Measurements from ENCODE around the gene IL1RL1. TPM values are rescaled to one million over a fixed set of nuclear protein-coding genes. Genes with fewer than 3 reads are reported as not detected.

IL1RL1 gene
- total RNA-seq, 1 donor from 2014 or later: 65.8 TPM

DNA sequence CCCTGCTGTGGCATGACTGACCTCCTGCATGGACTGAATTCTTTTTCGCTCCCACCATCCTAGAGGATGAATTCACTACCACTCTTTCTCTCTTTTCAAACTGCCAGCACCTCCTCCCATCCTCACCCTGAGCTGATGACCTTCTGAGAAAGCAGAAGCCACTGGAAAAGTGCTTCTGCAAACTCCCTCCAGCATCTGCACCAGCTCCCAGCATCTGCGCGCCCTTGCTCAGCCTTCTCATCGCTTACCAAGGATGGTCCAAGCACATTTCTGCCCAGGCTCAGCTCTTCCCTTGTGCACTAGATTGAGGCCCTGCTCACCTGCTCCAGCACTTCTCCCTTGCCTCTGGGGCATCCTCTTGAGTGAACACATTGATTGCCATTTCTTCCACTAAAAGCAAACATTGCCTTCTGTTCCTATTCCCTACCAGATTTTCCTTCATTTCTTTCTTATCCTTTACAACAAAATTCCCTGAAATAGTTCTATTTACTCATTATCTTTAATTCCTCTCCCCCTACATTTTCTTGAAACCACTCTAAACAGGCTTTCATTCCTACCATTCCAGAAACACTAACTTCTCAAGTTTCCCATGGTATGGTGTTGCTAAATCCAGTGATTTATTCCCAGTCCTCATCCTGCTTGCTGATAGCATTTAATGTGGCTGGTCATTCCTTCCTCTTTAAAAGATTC is 42.7 kb upstream of the IL1RL1 start:
- Histone ChIP-seq H3K36me3 (ENCODE audit: control insufficient read depth, insufficient read depth, low read length) (no peaks in the 10 kb centered on the region), H3K4me3 (ENCODE audit: low read depth, low read length) (no peak overlapping the region), H3K27me3 (ENCODE audit: control insufficient read depth, insufficient read depth, low read length) (peaks cover 4% of the 10 kb centered on the region)
- no peak for DNase-seq (ENCODE audit: low read depth)
- no peak for FAIRE-seq
- TF ChIP-seq, protein P1, sequence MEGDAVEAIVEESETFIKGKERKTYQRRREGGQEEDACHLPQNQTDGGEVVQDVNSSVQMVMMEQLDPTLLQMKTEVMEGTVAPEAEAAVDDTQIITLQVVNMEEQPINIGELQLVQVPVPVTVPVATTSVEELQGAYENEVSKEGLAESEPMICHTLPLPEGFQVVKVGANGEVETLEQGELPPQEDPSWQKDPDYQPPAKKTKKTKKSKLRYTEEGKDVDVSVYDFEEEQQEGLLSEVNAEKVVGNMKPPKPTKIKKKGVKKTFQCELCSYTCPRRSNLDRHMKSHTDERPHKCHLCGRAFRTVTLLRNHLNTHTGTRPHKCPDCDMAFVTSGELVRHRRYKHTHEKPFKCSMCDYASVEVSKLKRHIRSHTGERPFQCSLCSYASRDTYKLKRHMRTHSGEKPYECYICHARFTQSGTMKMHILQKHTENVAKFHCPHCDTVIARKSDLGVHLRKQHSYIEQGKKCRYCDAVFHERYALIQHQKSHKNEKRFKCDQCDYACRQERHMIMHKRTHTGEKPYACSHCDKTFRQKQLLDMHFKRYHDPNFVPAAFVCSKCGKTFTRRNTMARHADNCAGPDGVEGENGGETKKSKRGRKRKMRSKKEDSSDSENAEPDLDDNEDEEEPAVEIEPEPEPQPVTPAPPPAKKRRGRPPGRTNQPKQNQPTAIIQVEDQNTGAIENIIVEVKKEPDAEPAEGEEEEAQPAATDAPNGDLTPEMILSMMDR (IDR thresholded peaks at IDR 0.05; ENCODE audit: insufficient read depth, low read length, severe bottlenecking): no peak

DNA sequence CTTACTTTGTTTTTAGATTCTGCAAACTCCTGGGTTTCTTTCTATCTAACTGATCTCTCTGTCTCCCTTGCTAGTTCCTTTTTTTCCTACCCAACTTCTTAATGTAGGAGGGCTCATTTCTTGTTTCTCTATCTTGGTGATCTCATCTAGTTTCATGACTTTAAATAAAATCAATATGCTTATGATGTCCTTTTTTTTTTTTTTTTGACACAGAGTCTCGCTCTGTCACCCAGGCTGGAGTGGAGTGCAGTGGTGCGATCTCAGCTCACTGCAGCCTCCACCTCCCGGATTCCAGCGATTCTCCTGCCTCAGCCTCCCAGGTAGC is 42.2 kb upstream of the IL1RL1 start:
- FAIRE-seq (no peak), DNase-seq (ENCODE audit: low read depth) (no peak)
- TF ChIP-seq, protein P1 (IDR thresholded peaks at IDR 0.05; ENCODE audit: insufficient read depth, low read length, severe bottlenecking): no peak
- H3K4me3 ChIP-seq (ENCODE audit: low read depth, low read length): no peak overlapping the region
- H3K27me3 ChIP-seq (ENCODE audit: control insufficient read depth, insufficient read depth, low read length): peaks cover 4% of the 10 kb centered on the region
- H3K36me3 ChIP-seq (ENCODE audit: control insufficient read depth, insufficient read depth, low read length): no peaks in the 10 kb centered on the region

DNA sequence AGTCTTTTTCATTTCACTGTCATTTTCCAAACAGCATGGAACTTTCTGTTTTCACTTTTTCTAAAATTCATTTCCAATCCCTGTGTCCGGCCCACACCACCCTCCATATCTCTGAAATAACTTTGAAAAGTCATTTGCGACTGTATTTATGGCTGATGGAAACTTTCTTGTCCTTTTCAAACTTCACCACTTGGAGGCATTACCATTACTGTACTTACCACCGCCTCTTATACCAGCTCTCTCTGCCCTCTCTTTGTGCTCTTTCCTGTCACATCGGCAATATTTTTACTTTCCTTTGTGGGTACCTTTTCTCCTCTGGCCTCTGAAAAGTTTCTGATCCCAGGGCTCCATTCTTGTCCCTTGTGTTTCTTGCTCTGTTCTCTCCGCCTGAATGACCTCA is 39.5 kb upstream of the IL1RL1 start:
- Histone ChIP-seq H3K27me3 (ENCODE audit: control insufficient read depth, insufficient read depth, low read length) (peaks cover 4% of the 10 kb centered on the region), H3K36me3 (ENCODE audit: control insufficient read depth, insufficient read depth, low read length) (no peaks in the 10 kb centered on the region), H3K4me3 (ENCODE audit: low read depth, low read length) (no peak overlapping the region)
- FAIRE-seq (no peak), DNase-seq (ENCODE audit: low read depth) (no peak)
- TF ChIP-seq, protein P1 (IDR thresholded peaks at IDR 0.05; ENCODE audit: insufficient read depth, low read length, severe bottlenecking): no peak

DNA sequence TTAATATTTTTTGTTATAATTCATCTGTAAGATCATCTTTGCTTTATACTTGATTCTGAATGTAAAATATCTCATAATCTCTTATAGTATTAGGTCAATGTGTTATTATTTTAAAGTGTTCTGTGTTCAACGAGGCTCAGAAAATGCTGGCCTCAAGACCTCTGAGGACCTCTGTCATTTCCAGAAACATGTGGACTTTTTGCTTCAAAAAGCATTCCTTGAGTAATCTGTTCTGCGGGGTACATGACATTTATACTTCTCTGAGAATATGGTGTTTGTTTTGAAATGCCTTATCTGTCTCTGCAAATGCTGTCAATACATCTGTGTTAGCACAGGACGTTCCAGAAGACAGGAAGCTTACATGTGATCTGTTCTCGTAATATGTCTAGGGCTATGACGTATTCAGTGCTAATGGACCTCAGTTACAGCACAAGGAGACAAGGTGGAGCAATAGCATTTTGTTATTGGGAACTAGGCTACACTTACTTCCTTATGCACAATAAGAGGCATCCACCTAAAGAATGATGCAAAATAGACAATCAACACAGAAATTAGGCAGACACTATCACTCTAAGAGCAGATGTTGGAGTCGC is 37.6 kb upstream of the IL1RL1 start:
- Histone ChIP-seq H3K36me3 (ENCODE audit: control insufficient read depth, insufficient read depth, low read length) (no peaks in the 10 kb centered on the region), H3K4me3 (ENCODE audit: low read depth, low read length) (no peak overlapping the region), H3K27me3 (ENCODE audit: control insufficient read depth, insufficient read depth, low read length) (peaks cover 2% of the 10 kb centered on the region)
- DNase-seq (ENCODE audit: low read depth): no peak
- FAIRE-seq: no peak
- TF ChIP-seq, protein P1 (IDR thresholded peaks at IDR 0.05; ENCODE audit: insufficient read depth, low read length, severe bottlenecking): no peak

DNA sequence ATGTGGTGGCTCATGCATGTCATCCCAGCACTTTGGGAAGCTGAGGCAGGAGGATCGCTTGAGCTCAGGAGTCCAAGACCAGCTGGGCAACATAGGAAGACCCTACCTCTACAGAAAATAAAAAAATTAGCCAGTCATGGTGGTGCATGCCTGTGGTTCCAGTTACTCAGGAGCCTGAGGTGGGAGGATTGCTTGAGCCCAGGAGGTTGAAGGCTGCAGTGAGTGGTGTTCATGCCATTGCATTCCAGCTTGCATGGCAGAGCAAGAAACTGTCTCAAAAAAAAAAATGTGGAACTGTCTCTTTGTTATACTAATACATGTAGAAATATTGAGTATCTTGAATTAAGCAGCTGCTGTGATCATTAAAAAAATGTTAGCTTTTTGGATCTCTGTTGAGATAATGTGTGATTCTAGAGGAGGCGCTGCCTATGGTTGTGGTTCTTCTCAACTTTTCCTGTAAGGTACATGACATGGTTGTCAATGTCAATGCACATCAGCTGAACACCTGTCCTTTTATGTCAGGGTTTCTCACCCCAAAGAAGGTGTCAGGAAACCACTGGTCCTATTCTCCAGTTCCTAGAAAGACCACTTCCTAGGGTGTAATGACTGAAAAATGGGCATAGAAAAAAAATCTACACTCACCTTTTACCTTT is 34.7 kb upstream of the IL1RL1 start:
- TF ChIP-seq, protein P1 (IDR thresholded peaks at IDR 0.05; ENCODE audit: insufficient read depth, low read length, severe bottlenecking): no peak
- DNase-seq (ENCODE audit: low read depth): no peak
- no peak for FAIRE-seq
- H3K36me3 ChIP-seq (ENCODE audit: control insufficient read depth, insufficient read depth, low read length): no peaks in the 10 kb centered on the region
- H3K4me3 ChIP-seq (ENCODE audit: low read depth, low read length): no peak overlapping the region
- no peaks in the 10 kb centered on the region for H3K27me3 ChIP-seq (ENCODE audit: control insufficient read depth, insufficient read depth, low read length)
